Thymus (tissue), 11 donors: Measurements from ENCODE around the gene ORC6. TPM values are rescaled to one million over a fixed set of nuclear protein-coding genes. Genes with fewer than 3 reads are reported as not detected.

ENCODE experiments used
- DNase-seq, 9 donors: peaks; one replicate each; pipeline ENCODE4 v3.0.0-alpha.2; 2013; ENCODE audit warnings: low spot score in 9 of 9, low read depth in 6 of 9, missing footprints in 1 of 9
- H3K27ac ChIP-seq, 2 donors: one replicate each; pipeline ENCODE4 v1.5.1; 2013; ENCODE audit warnings: control low read depth in 1 of 2, low read depth in 1 of 2, low read length in 1 of 2, mild to moderate bottlenecking in 1 of 2, moderate library complexity in 1 of 2
- H3K27me3 ChIP-seq, 2 donors: one replicate each; pipeline ENCODE4 v1.5.1; 2013; ENCODE audit warnings: low read length in 1 of 2; ENCODE audit not compliant: control insufficient read depth in 2 of 2, insufficient read depth in 1 of 2
- H3K36me3 ChIP-seq, 2 donors: one replicate each; pipeline ENCODE4 v1.5.1; 2013; ENCODE audit warnings: low read length in 1 of 2, mild to moderate bottlenecking in 1 of 2, moderate library complexity in 1 of 2; ENCODE audit not compliant: control insufficient read depth in 2 of 2, insufficient read depth in 2 of 2
- H3K4me1 ChIP-seq, 2 donors: one replicate each; pipeline ENCODE4 v1.5.1; 2013; ENCODE audit warnings: low read length in 2 of 2; ENCODE audit not compliant: control insufficient read depth in 2 of 2, insufficient read depth in 2 of 2
- H3K4me3 ChIP-seq, 2 donors: one replicate each; pipeline ENCODE4 v1.5.1; 2013; ENCODE audit warnings: low read length in 2 of 2, control low read depth in 1 of 2, mild to moderate bottlenecking in 1 of 2
- H3K9me3 ChIP-seq, 2 donors: one replicate each; pipeline ENCODE4 v1.5.1; 2013; ENCODE audit warnings: low read length in 1 of 2, mild to moderate bottlenecking in 1 of 2; ENCODE audit not compliant: control insufficient read depth in 2 of 2, insufficient read depth in 1 of 2
- WGBS: extraction: QIAGEN DNeasy Blood & Tissue Kit; methylation state at CpG from one replicate; pipeline ENCODE4 v1.1.7; 2013; 5-methylcytosine and 5-hydroxymethylcytosine counted together
- polyA plus RNA-seq: library from polyadenylated mRNA; stranded (reverse); fragments of 200-250 nt; gene quantifications from one replicate; pipeline ENCODE4 v1.2.3, GENCODE V29; 2013
- total RNA-seq: library from RNA; stranded (reverse); fragments of 120-200 nt; gene quantifications from one replicate; pipeline ENCODE4 v1.2.4, GENCODE V29; 2013
- donor health status: healthy.

ORC6 gene
- total and polyA plus RNA-seq, 2 donors, result 4.5 to 12.6 TPM

GRCh38 chr16:46691726-46692125 is 2.3 kb downstream of the ORC6 start:
- Histone ChIP-seq H3K36me3 (peaks cover 10 to 20% of the 10 kb centered on the region in 2 donors), H3K4me1 (peaks cover 19 to 23% of the 10 kb centered on the region in 2 donors), H3K27me3 (no peaks in the 10 kb centered on the region), H3K4me3 (no peak overlapping the region), H3K27ac (no peak overlapping the region), H3K9me3 (no peaks in the 10 kb centered on the region)
- 72% methylated on average over 4 of the region's 4 CpGs for WGBS
- DNase-seq, result no peak

GRCh38 chr16:46693598-46693997 is 4.1 kb downstream of the ORC6 start:
- Histone ChIP-seq H3K27me3 (no peaks in the 10 kb centered on the region), H3K4me1 (peaks cover 12 to 17% of the 10 kb centered on the region in 2 donors), H3K9me3 (no peaks in the 10 kb centered on the region), H3K27ac (no peak overlapping the region), H3K4me3 (no peak overlapping the region), H3K36me3 (peaks cover 11 to 20% of the 10 kb centered on the region in 2 donors)
- no peak for DNase-seq
- 98% methylated on average over 2 of the region's 2 CpGs for WGBS

GRCh38 chr16:46695937-46696336 is 6.5 kb downstream of the ORC6 start:
- DNase-seq, result no peak
- peaks cover 4 to 6% of the 10 kb centered on the region in 2 donors for H3K4me1 ChIP-seq
- 96% methylated on average over 5 of the region's 5 CpGs for WGBS
- no peak overlapping the region for H3K27ac ChIP-seq
- H3K4me3 ChIP-seq, result no peak overlapping the region
- H3K27me3 ChIP-seq, result no peaks in the 10 kb centered on the region
- no peaks in the 10 kb centered on the region for H3K9me3 ChIP-seq
- peaks cover 11 to 20% of the 10 kb centered on the region in 2 donors for H3K36me3 ChIP-seq

- no peaks in the 10 kb centered on the region for H3K9me3 ChIP-seq
- WGBS, result 97% methylated on average over 3 of the region's 3 CpGs
- H3K4me3 ChIP-seq, result no peak overlapping the region
- DNase-seq, result no peak
- no peaks in the 10 kb centered on the region for H3K27me3 ChIP-seq
- H3K36me3 ChIP-seq, result peaks cover 11 to 14% of the 10 kb centered on the region in 2 donors
- H3K27ac ChIP-seq, result no peak overlapping the region
- H3K4me1 ChIP-seq, result no peaks in the 10 kb centered on the region
These were observed 7.5 kb downstream of the ORC6 start for GRCh38 chr16:46696957-46697356.

GRCh38 chr16:46700048-46700447 is 10.6 kb downstream of the ORC6 start:
- H3K9me3 ChIP-seq, result no peaks in the 10 kb centered on the region
- no peaks in the 10 kb centered on the region for H3K27me3 ChIP-seq
- DNase-seq, result no peak
- H3K27ac ChIP-seq, result no peak overlapping the region
- 98% methylated on average over 3 of the region's 3 CpGs for WGBS
- no peak overlapping the region for H3K4me3 ChIP-seq
- peaks cover 6 to 8% of the 10 kb centered on the region in 2 donors for H3K36me3 ChIP-seq
- H3K4me1 ChIP-seq, result no peaks in the 10 kb centered on the region

- Histone ChIP-seq H3K36me3 (peaks cover 0 to 2% of the 10 kb centered on the region in 2 donors), H3K9me3 (no peaks in the 10 kb centered on the region), H3K4me3 (no peak overlapping the region), H3K27me3 (no peaks in the 10 kb centered on the region), H3K27ac (no peak overlapping the region), H3K4me1 (no peaks in the 10 kb centered on the region)
- no peak for DNase-seq
- 99% methylated on average over 4 of the region's 4 CpGs for WGBS
These were observed 12.2 kb downstream of the ORC6 start for GRCh38 chr16:46701615-46702014.

- H3K4me1 ChIP-seq, result no peaks in the 10 kb centered on the region
- H3K4me3 ChIP-seq, result no peak overlapping the region
- DNase-seq, result no peak
These were observed 12.6 kb downstream of the ORC6 start for GRCh38 chr16:46702030-46702429.

GRCh38 chr16:46706642-46707041 is 17.2 kb downstream of the ORC6 start:
- Histone ChIP-seq H3K36me3 (no peaks in the 10 kb centered on the region), H3K9me3 (no peaks in the 10 kb centered on the region), H3K4me3 (no peak overlapping the region), H3K27ac (no peak overlapping the region), H3K4me1 (no peaks in the 10 kb centered on the region), H3K27me3 (no peaks in the 10 kb centered on the region)
- WGBS, result 0% methylated on average over 1 of the region's 1 CpG
- no peak for DNase-seq

More at GRCh38 chr16:46702030-46702429, 12.6 kb downstream of the ORC6 start:
- no peaks in the 10 kb centered on the region for H3K27me3 ChIP-seq
- no peaks in the 10 kb centered on the region for H3K36me3 ChIP-seq
- no peak overlapping the region for H3K27ac ChIP-seq
- WGBS, result 97% methylated on average over 2 of the region's 2 CpGs
- no peaks in the 10 kb centered on the region for H3K9me3 ChIP-seq

GRCh38 chr16:46709469-46710005 is 20.1 kb downstream of the ORC6 start:
- 60% methylated on average over 3 of the region's 3 CpGs for WGBS
- no peak for DNase-seq

More at GRCh38 chr16:46709469-46710005, 20.1 kb downstream of the ORC6 start:
- Histone ChIP-seq H3K36me3 (no peaks in the 10 kb centered on the region), H3K4me1 (no peaks in the 10 kb centered on the region), H3K27me3 (no peaks in the 10 kb centered on the region), H3K9me3 (no peaks in the 10 kb centered on the region), H3K27ac (no peak overlapping the region), H3K4me3 (no peak overlapping the region)
